Activated gamma-delta T cell (primary cell): ENCODE data around the gene HENMT1.
"Not testable (repeated sequence)": the region's sequence is repeated elsewhere in the genome, so short reads cannot be mapped to it uniquely, and the experiment has no call there.

ENCODE experiments used
- DNase-seq: peaks from one replicate; lab custom pipeline; 2025; lab: John Stamatoyannopoulos, UW

Gene HENMT1

GRCh38 chr1:108671143-108671542, 10.2 kb upstream of the HENMT1 start:
- no peak for DNase-seq

DNA sequence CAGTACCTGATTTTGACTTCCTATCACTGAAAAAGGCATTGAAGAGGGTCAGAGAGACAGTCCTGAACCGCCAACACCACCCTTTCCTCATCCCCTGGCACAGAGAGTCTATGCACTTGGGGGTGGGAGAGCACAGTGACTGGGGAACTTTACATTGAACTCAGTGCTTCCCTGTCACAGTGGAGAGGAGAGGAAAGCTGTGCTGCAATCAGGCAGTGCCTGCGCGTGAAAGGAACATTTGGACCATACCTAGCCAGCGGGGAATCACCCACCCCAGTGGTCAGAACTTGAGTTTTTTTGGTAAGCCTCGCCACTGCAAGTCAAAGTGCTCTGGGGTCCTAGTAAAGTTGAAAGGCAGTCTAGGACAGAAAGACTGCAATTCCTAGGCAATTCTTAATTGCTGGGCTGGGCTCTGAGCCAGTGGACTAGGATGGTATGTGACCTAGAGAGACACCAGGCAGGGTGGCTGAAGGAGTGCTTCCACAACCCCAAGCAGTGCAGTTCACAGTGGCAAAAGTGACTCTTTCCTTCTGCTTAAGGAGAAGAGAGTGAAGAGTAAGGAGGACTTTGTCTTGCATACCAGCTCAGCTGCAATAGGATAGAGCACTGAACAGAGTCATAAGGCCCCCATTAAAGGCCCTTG, 9.4 kb upstream of the HENMT1 start:
- no peak for DNase-seq

DNA sequence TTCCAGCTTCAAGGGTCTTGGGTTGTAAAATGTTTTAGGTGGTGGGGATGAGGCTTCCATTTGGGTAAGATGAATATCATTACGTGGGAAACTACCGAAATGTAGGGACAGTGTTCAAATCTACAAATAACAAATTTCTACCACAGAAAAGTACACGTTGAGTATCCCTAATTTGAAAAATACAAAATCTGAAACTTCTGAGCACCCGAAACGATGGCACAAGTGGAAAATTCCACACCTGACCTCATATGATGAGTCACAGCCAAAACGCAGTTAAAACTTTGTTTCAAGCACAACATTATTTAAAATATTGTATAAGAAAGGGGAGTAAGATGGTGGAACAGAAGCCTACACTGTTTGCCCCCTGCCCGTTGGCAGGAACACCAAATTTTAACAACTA, 8.8 kb upstream of the HENMT1 start:
- no peak for DNase-seq

GRCh38 chr1:108668777-108669176, 7.9 kb upstream of the HENMT1 start:
- no peak for DNase-seq

DNA sequence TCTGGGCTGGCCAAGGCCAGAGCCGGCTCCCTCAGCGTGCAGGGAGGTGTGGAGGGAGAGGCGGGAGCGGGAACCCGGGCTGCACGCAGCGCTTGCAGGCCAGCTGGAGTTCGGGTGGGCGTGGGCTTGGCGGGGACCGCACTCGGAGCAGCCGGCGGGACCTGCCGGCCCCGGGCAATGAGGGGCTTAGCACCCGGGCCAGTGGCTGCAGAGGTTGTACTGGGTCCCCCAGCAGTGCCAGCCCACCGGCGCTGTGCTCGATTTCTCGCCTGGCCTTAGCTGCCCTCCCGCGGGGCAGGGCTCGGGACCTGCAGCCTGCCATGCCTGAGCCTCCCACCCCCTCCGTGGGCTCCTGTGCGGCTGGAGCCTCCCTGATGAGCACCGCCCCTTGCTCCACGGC, 6.5 kb upstream of the HENMT1 start:
- DNase-seq, result not testable (repeated sequence)

- DNase-seq, result no peak
Measured at GRCh38 chr1:108665771-108666170, 4.9 kb upstream of the HENMT1 start.

- DNase-seq, result no peak
Measured at GRCh38 chr1:108665067-108665466, 4.2 kb upstream of the HENMT1 start.

DNA sequence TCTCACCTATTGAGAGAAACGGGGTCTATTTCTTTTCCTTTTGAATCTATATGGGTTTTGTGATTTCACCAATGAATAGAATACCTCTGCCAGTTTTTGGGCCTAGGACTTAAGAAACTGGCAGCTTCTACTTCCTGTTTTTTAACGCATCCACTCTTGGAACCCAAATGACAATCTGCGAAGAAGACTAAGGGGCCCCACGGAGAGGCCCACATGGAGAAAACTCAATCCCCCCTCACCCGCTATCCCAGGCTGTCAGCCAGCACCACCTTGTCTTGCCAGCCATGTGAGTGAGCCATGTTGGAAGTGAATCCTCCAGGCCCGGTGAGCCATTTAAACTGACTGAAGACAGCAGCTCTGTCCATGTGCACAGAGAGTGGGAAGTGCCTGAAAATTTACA, 3.6 kb upstream of the HENMT1 start:
- DNase-seq, result no peak

DNA sequence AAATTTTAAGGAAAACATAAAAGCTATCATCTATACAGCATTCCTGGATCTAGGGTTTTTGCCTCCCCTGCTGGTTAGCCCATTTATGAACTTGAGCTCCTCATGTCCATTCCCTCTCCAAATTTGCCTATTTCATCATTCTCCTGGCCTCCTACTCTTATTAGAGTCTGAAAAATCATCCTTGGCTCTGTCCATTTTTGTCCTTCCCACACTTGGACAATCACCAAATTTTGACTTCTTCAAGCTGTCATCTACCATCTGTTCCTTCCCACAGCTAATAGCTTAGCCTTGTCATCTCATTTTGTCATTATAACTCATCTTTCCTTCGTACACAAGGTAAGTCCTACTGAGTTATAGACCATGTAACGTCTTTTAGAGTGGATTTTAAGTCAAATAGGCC, 2.2 kb upstream of the HENMT1 start:
- DNase-seq, result no peak

DNA sequence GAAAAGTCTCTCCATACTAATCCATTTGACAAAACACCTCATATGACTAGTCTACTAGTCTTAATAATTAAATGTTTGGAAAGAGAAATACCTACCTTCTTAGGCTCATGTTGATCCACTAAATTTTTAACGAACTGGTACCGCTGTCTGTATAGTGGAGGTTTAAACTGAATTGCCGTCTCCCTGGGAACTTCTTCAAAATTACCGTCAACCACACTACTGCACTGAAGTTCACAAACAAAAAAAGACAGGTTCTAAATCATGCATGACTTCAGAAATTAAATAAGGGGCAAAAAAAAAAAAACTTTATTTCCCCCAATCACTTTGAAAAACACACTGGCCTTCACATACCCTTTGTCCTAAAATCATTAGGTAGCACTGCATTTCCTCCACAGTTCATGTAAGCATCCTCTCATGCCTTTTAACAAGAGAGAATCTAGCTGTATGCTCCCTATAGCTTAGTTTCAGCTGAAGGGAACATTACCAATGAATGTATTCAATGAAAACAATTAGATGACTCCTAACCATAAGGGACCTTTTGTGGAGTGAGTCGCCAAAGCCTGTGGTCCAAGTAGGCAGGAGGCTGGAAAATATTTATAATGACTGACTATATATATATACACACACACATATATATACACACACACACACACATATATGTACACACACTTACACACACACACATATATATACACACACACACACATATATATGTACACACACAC, 3.4 kb downstream of the HENMT1 start:
- DNase-seq, result no peak

GRCh38 chr1:108653431-108654105, 7.3 kb downstream of the HENMT1 start:
- DNase-seq, result no peak

DNA sequence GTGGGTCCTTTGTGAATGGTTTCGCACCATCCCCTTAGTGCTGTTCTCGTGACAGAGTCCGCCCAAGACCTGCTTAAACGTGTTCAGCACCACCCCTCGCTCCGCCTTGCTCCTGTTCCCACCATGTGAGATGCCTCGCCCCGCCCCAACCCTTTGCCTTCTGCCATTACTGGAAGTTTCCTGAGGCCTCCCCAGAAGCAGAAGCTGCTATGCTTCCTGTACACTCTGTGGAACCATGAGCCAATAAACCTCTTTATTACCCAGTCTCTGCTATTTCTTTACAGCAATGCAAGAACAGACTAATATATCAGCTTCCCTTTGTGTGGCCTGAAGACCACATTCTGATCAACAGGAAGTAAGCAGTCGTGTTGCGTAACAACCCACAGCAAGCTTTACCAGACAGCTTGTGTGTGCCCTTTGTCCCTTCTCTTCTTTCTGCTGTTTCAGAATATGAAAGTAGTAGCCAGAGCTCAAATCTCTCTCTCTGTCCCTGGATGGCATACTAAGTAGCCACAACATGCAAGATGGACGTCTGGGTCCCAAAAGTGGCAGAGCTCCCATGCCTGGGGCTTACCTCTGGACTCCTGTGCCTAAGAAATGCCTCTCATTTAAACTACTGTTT, 14.1 kb downstream of the HENMT1 start:
- peak; percentile 25 for DNase-seq

- no peak for DNase-seq
Measured at GRCh38 chr1:108646265-108646647, 14.6 kb downstream of the HENMT1 start.

DNA sequence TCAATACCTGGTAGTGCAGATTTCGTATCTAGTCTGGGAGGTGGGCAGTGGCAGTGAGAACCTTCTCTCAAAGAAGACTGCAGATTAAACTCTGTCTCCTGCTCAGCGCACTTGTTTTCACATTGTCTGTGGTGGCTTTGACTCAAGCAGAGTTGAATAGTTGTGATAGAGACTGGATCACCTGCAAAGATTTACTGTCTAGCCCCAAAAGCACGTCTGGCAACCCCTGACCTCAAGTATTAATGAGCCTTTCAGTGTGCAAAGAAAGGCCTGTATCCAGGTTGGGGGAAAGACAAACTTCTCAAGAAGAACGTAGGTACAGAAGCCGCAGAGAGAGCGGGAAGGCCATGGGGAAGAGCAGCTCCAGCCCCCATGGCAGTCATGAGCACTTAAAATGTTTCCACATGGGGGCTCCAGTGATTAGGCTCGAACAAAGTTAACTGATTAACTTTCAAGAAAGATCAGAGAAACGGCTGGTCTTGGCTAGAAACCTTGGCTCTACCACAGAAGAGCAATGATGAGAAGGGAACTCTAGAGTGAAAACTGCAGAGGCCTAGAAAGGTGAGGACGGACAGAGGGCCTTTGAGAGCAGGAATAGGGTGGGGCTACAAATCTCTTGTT, 15.2 kb downstream of the HENMT1 start:
- no peak for DNase-seq

DNA sequence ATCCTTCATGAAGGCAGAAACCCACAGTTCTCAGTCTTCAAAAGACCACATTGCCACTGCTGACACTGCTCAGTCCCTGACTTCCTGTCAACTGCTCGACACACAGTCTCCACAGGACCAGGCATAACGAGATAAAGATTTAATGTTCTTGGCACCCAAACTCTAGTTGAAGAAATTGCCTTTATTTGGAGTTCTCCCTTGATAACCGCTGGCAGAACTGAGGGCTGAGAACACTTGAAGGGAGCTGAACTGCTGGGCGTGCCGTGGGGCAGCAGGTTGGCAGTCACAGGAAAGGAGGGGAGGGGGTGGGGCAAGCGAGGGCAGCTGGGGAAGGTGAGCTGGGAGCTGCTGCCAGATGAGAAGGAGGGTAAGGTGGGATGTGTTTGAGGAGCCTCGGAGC, 15.9 kb downstream of the HENMT1 start:
- no peak for DNase-seq

GRCh38 chr1:108643492-108644335, 17.2 kb downstream of the HENMT1 start:
- DNase-seq, result no peak

DNA sequence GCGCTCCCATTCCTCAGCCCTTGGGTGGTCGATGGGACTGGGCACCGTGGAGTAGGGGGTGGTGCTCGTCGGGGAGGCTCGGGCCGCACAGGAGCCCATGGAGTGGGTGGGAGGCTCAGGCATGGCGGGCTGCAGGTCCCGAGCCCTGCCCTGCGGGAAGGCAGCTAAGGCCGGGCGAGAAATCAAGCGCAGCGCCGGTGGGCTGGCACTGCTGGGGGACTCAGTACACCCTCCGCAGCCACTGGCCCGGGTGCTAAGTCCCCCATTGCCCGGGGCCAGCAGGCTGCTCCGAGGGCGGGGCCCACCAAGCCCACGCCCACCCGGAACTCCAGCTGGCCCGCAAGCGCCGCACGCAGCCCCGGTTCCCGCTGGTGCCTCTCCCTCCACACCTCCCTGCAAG, 20.0 kb downstream of the HENMT1 start:
- not testable (repeated sequence) for DNase-seq

DNA sequence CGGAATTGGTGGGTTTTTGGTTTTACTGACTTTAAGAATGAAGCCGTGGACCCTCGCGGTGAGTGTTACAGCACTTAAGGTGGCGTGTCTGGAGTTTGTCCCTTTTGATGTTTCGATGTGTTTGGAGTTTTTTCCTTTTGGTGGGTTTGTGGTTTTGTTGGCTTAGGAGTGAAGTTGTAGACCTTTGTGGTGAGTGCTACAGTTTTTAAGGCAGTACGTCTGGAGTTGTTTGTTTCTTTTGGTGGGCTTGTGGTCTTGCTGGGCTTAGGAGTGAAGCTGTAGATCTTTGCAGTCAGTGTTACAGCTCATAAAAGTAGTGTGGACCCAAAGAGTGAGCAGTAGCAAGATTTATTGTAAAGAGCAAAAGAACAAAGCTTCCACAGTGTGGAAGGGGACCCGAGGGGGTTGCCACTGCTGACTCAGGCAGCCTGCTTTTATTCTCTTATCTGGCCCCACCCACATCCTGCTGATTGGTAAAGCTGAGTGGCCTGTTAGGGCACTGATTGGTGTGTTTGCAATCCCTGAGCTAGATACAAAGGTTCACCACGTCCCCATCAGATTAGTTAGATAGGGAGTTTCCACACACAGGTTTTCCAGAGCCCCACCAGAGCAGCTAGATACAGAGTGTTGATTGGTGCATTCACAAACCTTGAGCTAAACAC, 20.9 kb downstream of the HENMT1 start:
- DNase-seq, result no peak

DNA sequence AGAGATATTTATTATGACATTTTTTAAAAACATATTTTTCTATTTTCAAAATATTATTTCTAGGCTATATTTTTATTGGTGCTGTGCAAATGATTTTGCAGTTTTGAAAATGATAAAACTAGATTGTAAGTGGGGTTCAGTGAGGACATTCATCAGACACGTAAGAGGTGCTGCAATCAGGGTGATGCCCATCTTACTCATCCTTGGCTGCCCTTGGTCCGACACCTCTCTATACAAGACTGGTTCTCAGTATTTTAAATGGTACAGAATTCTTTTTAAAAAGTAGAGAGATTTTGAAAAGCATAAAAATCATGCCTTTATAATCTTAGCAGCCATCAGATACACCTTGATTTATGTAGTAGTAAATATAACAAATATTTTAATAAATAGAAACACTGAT, 24.0 kb downstream of the HENMT1 start:
- no peak for DNase-seq

- no peak for DNase-seq
Measured at GRCh38 chr1:108634521-108634920, 26.4 kb downstream of the HENMT1 start.

- DNase-seq, result no peak
Measured at GRCh38 chr1:108628665-108629064, 32.2 kb downstream of the HENMT1 start.
